ENCODE data around the gene VDR. TPM values are rescaled to one million over a fixed set of nuclear protein-coding genes. Genes with fewer than 3 reads are reported as not detected.

Gene VDR
- total RNA-seq, 3 donors from 2014 or later = 1.6 to 41.7 (median 16.1) TPM

GRCh38 chr12:47896633-47897032, 8.2 kb downstream of the VDR start:
- peak overlapping the region; percentile 63 to 77 for H3K27ac ChIP-seq
- H3K27me3 ChIP-seq = no peaks in the 10 kb centered on the region
- peak overlapping the region in 1 of 3 donors; percentile 28 for H3K4me3 ChIP-seq
- TF ChIP-seq CTCF (IDR thresholded peaks at IDR 0.05) (no peak), POLR2AphosphoS5 (IDR thresholded peaks at IDR 0.05) (peak; percentile 23 to 66 (median 59))
- H3K9me3 ChIP-seq = no peaks in the 10 kb centered on the region
- DNase-seq (ENCODE audit: low spot score in 2 of 2) = peak; percentile 71 to 91
- H3K36me3 ChIP-seq = no peaks in the 10 kb centered on the region
- peaks cover 4 to 35% of the 10 kb centered on the region in 2 donors for H3K4me1 ChIP-seq
- intact Hi-C loops (cut with DNase I; ENCODE audit: low total_unique reads) = no loop called here

- TF ChIP-seq CTCF (IDR thresholded peaks at IDR 0.05) = no peak
- TF ChIP-seq POLR2A (IDR thresholded peaks at IDR 0.05) = no peak
- no peak for TF ChIP-seq POLR2AphosphoS5 (IDR thresholded peaks at IDR 0.05)
- Histone ChIP-seq H3K27ac (peak overlapping the region; percentile 63 to 77), H3K36me3 (no peaks in the 10 kb centered on the region), H3K4me1 (peaks cover 4 to 31% of the 10 kb centered on the region in 2 donors), H3K27me3 (no peaks in the 10 kb centered on the region), H3K4me3 (no peak overlapping the region), H3K9me3 (no peaks in the 10 kb centered on the region)
- intact Hi-C loops (cut with DNase I; ENCODE audit: low total_unique reads) = no loop called here
- DNase-seq (ENCODE audit: low spot score in 2 of 2) = no peak
Measured at GRCh38 chr12:47896022-47896421, 8.8 kb downstream of the VDR start.

- H3K36me3 ChIP-seq = no peaks in the 10 kb centered on the region
- H3K9me3 ChIP-seq = no peaks in the 10 kb centered on the region
- no peak for DNase-seq (ENCODE audit: low spot score in 2 of 2)
- TF ChIP-seq CTCF (IDR thresholded peaks at IDR 0.05) = no peak
- peaks cover 4 to 19% of the 10 kb centered on the region in 2 donors for H3K4me1 ChIP-seq
- H3K27me3 ChIP-seq = no peaks in the 10 kb centered on the region
- H3K27ac ChIP-seq = peak overlapping the region; percentile 68 to 74
- no peak overlapping the region for H3K4me3 ChIP-seq
- intact Hi-C loops (cut with DNase I; ENCODE audit: low total_unique reads) = no loop called here
Measured at GRCh38 chr12:47894652-47895051, 10.1 kb downstream of the VDR start.

- H3K9me3 ChIP-seq = no peaks in the 10 kb centered on the region
- peaks cover 4 to 19% of the 10 kb centered on the region in 2 donors for H3K4me1 ChIP-seq
- intact Hi-C loops (cut with DNase I; ENCODE audit: low total_unique reads) = no loop called here
- no peaks in the 10 kb centered on the region for H3K36me3 ChIP-seq
- H3K27me3 ChIP-seq = no peaks in the 10 kb centered on the region
- H3K4me3 ChIP-seq = no peak overlapping the region
- no peak for TF ChIP-seq POLR2A (IDR thresholded peaks at IDR 0.05)
- TF ChIP-seq POLR2AphosphoS5 (IDR thresholded peaks at IDR 0.05) = no peak
- TF ChIP-seq CTCF (IDR thresholded peaks at IDR 0.05) = no peak
- DNase-seq (ENCODE audit: low spot score in 2 of 2) = no peak
- peak overlapping the region; percentile 68 to 74 for H3K27ac ChIP-seq
Measured at GRCh38 chr12:47894068-47894467, 10.7 kb downstream of the VDR start.

GRCh38 chr12:47892819-47893218, 12.0 kb downstream of the VDR start:
- peak overlapping the region; percentile 68 to 74 for H3K27ac ChIP-seq
- TF ChIP-seq POLR2A (IDR thresholded peaks at IDR 0.05) = no peak
- no peak for TF ChIP-seq POLR2AphosphoS5 (IDR thresholded peaks at IDR 0.05)
- TF ChIP-seq CTCF (IDR thresholded peaks at IDR 0.05) = no peak

More at GRCh38 chr12:47892819-47893218, 12.0 kb downstream of the VDR start:
- intact Hi-C loops (cut with DNase I; ENCODE audit: low total_unique reads) = no loop called here
- DNase-seq (ENCODE audit: low spot score in 2 of 2) = no peak
- H3K9me3 ChIP-seq = no peaks in the 10 kb centered on the region
- H3K4me3 ChIP-seq = no peak overlapping the region
- no peaks in the 10 kb centered on the region for H3K27me3 ChIP-seq
- H3K4me1 ChIP-seq = peaks cover 4 to 19% of the 10 kb centered on the region in 2 donors
- H3K36me3 ChIP-seq = no peaks in the 10 kb centered on the region
